Lower leg skin (tissue), 3 donors: ENCODE data around the gene KIF18B.

Source experiments
- CTCF ChIP-seq, 3 donors: fragments of 450-650 bp; IDR thresholded peaks; one replicate each; pipeline ENCODE4 v1.5.1; 2016; ENCODE audit warnings: antibody characterized with exemption in 3 of 3, mild to moderate bottlenecking in 3 of 3, moderate library complexity in 2 of 3
- POLR2A ChIP-seq, 2 donors: fragments of 450-650 bp; IDR thresholded peaks; one replicate each; pipeline ENCODE4 v1.6.1; 2016 to 2017; ENCODE audit warnings: antibody characterized with exemption in 2 of 2, mild to moderate bottlenecking in 1 of 2, moderate library complexity in 1 of 2

DNA sequence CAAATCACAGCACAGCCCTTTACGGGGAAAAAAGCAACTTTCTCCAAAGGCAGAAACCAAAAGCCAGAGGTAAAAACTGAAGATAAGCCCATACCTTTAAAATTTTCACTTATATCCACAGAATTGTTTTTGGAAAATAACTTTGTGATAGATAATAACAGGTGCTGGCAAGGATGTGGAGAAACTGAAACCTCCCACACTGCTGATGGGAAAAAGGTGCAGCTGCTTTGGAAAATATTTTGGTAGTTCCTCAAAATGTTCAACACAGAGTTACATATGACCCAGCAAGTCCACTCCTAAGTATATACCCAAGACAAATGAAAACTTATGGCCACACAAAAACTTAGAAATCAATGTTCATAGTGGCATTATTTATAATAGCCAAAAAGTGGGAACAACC is 60.6 kb downstream of the KIF18B start:
- TF ChIP-seq CTCF (IDR thresholded peaks at IDR 0.05) (no peak), POLR2A (IDR thresholded peaks at IDR 0.05) (no peak)
